Measurements from ENCODE around the gene PLA2R1.
"Not testable (repeated sequence)": the region's sequence is repeated elsewhere in the genome, so short reads cannot be mapped to it uniquely, and the experiment has no call there.

Gene PLA2R1

GRCh38 chr2:159976527-159977160 lies 85.8 kb downstream of the PLA2R1 start:
- no peak for DNase-seq

- DNase-seq, result no peak
Observed at GRCh38 chr2:159973325-159973724, 89.1 kb downstream of the PLA2R1 start.

DNA sequence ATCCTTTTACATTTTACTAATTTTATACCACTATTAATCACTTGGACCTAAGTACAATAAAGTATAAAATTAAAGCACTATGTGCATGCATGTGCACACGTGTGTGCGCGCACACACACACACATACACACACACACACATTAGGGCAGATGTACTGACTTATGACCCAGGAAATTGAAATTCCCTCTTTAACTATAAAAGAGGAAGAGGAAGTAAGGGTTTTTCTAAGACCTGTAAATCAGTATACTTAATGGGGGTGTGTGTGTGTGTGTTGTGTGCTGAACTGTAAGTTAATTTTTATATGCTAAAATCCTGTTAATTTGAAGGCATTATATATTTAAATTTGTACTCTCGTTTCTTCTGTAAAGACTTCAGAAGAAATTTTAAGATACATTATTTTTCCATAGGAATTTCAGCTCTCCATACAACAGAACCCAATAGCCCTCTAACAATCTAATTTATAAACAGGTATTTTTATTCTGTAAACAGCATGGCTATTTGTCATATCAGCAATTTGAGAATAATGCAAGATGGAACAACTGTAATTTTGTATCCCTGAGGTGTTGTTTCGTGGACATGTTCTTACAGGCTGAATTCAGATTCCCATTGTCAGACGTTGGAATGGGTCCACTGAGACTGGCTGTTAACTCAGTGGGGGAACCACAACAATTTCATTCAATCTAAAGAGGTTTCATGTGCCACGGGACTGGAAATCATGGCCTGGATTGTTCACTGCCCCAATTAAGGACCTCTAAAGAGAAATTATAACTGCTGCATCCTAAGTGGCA lies 90.9 kb downstream of the PLA2R1 start:
- DNase-seq, result no peak

GRCh38 chr2:159970548-159970947 lies 91.9 kb downstream of the PLA2R1 start:
- DNase-seq, result not testable (repeated sequence)

GRCh38 chr2:159968279-159968900 lies 94.0 kb downstream of the PLA2R1 start:
- DNase-seq, result peak in 1 of 2 donors; percentile 15

- no peak for DNase-seq
Observed at GRCh38 chr2:159963700-159964099, 98.7 kb downstream of the PLA2R1 start.

GRCh38 chr2:159962513-159962912 lies 99.9 kb downstream of the PLA2R1 start:
- not testable (repeated sequence) for DNase-seq

GRCh38 chr2:159961451-159961850 lies 101.0 kb downstream of the PLA2R1 start:
- DNase-seq, result no peak

- DNase-seq, result no peak
Observed at GRCh38 chr2:159961037-159961436, 101.4 kb downstream of the PLA2R1 start.

GRCh38 chr2:159960414-159960813 lies 102.0 kb downstream of the PLA2R1 start:
- DNase-seq, result no peak

DNA sequence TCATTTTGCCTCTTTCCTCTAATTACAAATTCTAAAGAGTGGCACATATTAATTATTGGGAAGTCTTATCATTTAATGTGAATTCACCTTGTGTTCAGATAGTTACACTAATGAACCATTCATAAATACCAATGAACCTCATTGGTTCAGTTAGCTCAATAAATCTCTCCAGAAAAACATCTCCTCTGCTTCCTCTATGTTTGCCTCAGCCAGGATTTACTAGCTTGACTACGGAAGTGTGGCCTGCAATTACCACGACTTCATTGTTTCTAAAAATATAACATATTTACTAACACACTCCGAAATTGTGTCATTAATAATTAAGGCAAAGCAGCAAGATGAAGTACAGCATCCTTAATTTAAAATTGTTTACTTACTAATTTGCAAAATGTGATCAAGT lies 103.3 kb downstream of the PLA2R1 start:
- DNase-seq, result no peak

DNA sequence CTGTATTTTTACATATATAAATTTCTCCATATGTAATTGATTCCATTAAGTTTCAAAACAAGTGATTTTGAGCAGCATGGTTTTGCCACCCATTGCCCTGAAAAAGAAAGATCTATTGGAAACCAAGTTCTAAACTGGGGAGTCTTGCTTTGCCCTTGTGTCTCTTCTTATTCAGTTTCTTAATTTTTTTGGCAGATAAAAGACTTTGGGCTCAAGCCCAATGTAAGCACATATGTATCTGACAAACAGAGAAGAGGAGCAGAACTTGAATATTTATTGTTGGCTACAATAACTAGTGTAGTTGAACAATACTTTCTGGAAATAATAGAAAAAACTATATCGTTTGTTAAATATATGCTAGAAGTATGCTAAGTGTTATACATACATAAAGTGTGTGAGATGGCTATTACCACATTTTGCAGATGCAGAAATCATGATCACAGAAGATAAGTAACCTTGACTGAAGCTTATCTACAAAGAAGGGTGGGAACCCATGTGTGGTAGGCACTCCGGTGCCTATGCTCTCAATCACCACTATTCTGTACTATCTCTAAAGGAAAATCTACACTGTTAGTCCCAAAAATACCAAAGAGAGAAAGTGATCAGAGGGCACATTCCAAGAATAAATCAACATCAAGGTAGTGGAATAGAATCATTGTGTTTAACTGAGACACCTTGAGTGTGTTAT lies 109.1 kb downstream of the PLA2R1 start:
- DNase-seq, result no peak

DNA sequence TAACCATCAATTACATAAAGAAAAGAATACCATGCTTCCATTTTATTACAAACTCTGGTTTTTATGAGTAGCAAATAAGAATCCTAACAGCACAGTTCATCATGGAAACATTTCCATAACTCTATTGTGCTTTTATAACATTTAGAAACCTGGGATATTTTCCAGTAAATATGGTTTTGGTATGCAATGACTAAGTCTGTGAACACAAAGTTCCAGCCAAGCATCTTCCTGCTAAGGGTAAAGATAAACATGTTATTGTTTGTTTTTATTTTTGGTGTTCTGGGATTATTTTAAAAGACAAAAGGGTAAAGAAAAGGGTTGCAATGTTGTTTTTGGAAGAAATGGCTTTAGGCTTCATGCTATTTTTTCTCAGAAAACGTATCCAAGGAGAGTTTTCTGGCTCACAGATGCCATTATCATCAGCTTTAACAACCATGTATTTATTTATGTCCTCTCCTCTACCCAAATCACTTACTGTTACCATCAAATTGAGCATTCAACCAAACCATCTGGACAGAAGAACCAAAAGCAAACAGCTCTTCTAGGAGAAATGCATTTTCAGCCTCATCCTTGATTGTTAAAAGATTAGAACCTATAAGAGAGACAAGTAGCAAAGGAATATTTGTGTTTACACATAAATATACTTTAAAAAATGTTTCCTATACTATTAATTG lies 116.0 kb downstream of the PLA2R1 start:
- no peak for DNase-seq

- DNase-seq, result no peak
Observed at GRCh38 chr2:159944874-159945273, 117.5 kb downstream of the PLA2R1 start.

- DNase-seq, result no peak
Observed at GRCh38 chr2:159942146-159942545, 120.3 kb downstream of the PLA2R1 start.

- DNase-seq, result no peak
Observed at GRCh38 chr2:159941729-159942128, 120.7 kb downstream of the PLA2R1 start.

DNA sequence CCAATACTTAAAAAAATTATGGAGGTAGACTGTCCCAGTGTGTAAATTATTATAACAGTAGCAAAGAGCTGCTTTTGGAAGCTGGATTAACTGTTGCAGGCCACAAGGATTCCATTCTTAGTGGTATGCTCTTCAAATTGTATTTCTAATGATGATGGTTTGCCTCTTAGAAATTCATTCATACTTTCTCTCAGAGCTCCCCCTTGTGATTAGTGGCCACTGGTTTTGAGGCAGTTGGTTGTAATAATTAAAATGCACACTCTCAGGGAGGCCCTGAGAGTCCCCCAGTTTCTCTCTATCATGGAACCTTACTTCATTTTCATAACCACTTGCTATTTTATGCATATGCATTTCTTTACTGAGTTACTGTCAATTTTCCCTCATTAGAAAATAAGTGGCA lies 122.5 kb downstream of the PLA2R1 start:
- no peak for DNase-seq

GRCh38 chr2:159938395-159938794 lies 124.0 kb downstream of the PLA2R1 start:
- no peak for DNase-seq

DNA sequence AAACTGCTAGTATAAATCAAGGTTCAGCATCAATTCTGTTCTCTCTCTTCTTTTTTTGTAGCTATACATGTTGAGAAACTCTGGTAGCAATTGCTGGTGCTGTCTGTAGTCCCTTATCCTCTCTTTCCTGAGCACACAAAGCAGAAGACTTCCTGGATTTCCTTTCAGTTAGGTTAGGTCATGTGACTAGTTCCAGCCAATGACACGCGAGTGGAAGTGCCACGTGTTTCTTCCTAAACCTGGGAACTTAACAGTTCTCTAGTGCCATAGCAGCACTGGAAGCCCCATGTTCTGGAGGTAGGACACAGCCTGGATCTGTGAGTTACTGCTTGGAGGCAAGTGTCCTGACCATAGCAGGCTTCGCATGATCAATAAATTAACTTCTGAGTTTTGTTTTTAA lies 125.9 kb downstream of the PLA2R1 start:
- DNase-seq, result no peak

GRCh38 chr2:159933727-159934049 lies 128.7 kb downstream of the PLA2R1 start:
- no peak for DNase-seq

- DNase-seq, result no peak
Observed at GRCh38 chr2:159933040-159933726, 129.2 kb downstream of the PLA2R1 start.

DNA sequence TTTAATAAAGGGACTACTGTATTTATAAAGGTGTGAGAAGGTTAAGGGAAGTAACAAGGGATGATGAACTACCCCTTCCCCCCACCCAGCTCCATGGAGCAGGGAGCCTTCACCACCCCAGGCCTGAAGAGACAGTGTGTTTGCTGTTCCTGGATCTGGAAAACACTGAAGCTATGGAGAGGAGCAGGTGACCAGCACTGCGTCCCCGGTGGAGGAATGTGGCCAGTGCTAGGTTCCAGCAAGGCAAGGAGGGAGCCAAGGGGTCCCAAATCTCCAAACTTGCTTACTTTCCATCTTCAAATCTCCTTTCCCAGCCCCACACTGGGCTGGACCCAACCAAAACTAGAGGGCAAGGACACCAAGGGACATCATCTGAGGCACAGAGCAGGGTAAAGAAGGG lies 135.7 kb downstream of the PLA2R1 start:
- DNase-seq, result no peak
